Ammon's horn (tissue), 1 donor: ENCODE measurements around the gene IQCF5.
"Not testable (repeated sequence)": the region's sequence is repeated elsewhere in the genome, so short reads cannot be mapped to it uniquely, and the experiment has no call there.

Source experiments
- DNase-seq: peaks from one replicate; pipeline ENCODE4 v3.0.0-alpha.2; 2016; ENCODE audit warnings: low spot score

Gene IQCF5

GRCh38 chr3:51868896-51869295 lies 6.5 kb downstream of the IQCF5 start:
- not testable (repeated sequence) for DNase-seq

GRCh38 chr3:51862886-51863285 lies 12.5 kb downstream of the IQCF5 start:
- no peak for DNase-seq

GRCh38 chr3:51860703-51861665 lies 14.4 kb downstream of the IQCF5 start, which contains the start of gene IQCF2:
IQCF2 (plus strand) TSS chr3:51861615; CDS start chr3:51861667, 52 bp downstream.
- no peak for DNase-seq

GRCh38 chr3:51855411-51855810 lies 20.0 kb downstream of the IQCF5 start:
- not testable (repeated sequence) for DNase-seq

GRCh38 chr3:51845129-51845528 lies 30.3 kb downstream of the IQCF5 start:
- DNase-seq = no peak

GRCh38 chr3:51836606-51837005 lies 38.8 kb downstream of the IQCF5 start:
- DNase-seq = no peak

- DNase-seq = no peak
These were observed 44.5 kb downstream of the IQCF5 start for GRCh38 chr3:51830836-51831385.

- no peak for DNase-seq
These were observed 45.1 kb downstream of the IQCF5 start for GRCh38 chr3:51830345-51830744.

GRCh38 chr3:51828297-51828696 lies 47.1 kb downstream of the IQCF5 start:
- no peak for DNase-seq
